ENCODE data around the gene MMD2.

DNA sequence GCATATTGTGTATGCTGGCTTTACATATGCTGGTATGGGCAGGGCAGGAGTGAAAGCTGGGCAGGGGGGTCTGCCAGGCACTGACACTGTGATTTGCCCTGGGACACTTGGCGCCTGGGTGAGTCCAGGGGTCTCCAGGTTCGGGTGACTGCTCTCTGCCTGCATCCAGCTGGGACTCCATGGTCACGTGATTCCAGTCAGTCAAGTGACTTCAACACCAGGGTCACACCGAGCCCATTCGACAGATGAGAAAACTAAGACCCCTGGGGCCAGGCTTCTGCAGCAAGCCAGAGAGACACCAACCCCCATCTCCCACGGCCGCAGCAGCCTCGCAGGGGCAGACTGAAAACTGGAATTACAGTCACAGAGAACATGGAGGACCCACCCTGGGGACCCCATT is 30.0 kb downstream of the MMD2 start:
- TF ChIP-seq, protein P1, sequence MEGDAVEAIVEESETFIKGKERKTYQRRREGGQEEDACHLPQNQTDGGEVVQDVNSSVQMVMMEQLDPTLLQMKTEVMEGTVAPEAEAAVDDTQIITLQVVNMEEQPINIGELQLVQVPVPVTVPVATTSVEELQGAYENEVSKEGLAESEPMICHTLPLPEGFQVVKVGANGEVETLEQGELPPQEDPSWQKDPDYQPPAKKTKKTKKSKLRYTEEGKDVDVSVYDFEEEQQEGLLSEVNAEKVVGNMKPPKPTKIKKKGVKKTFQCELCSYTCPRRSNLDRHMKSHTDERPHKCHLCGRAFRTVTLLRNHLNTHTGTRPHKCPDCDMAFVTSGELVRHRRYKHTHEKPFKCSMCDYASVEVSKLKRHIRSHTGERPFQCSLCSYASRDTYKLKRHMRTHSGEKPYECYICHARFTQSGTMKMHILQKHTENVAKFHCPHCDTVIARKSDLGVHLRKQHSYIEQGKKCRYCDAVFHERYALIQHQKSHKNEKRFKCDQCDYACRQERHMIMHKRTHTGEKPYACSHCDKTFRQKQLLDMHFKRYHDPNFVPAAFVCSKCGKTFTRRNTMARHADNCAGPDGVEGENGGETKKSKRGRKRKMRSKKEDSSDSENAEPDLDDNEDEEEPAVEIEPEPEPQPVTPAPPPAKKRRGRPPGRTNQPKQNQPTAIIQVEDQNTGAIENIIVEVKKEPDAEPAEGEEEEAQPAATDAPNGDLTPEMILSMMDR (IDR thresholded peaks at IDR 0.05), result no peak
- TF ChIP-seq, protein P2, sequence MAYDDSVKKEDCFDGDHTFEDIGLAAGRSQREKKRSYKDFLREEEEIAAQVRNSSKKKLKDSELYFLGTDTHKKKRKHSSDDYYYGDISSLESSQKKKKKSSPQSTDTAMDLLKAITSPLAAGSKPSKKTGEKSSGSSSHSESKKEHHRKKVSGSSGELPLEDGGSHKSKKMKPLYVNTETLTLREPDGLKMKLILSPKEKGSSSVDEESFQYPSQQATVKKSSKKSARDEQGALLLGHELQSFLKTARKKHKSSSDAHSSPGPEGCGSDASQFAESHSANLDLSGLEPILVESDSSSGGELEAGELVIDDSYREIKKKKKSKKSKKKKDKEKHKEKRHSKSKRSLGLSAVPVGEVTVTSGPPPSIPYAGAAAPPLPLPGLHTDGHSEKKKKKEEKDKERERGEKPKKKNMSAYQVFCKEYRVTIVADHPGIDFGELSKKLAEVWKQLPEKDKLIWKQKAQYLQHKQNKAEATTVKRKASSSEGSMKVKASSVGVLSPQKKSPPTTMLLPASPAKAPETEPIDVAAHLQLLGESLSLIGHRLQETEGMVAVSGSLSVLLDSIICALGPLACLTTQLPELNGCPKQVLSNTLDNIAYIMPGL (CRISPR knock-in tag; IDR thresholded peaks at IDR 0.05), result no peak
- TF ChIP-seq, protein P3, sequence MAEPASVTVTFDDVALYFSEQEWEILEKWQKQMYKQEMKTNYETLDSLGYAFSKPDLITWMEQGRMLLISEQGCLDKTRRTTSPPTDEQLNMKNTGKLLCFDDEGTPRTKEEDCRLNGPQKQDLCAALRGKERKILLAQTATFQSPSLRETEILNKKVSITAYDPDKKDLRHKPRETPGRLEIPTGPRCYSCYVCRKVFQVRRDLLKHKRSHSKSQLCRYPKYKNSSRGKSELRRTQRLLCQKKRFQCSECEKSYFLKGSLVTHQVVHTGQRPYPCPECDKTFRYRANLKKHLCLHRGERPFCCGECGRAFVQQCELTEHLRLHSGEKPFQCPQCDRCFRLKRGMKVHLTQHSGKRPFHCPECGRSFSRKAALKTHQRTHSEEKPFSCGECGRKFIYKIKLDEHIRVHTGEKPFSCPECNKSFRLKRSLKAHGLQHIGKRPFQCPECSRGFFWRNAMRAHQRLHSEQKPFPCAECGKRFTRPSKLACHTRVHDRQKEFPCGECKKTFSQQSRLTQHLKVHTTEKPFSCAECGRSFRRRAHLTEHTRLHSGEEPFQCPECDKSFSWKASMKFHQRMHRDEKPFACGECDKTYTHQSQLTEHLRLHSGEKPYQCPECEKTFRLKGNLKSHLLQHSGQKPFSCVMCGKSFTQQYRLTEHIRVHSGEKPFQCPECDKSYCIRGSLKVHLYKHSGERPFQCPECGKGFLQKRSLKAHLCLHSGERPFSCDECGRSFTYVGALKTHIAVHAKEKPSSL (CRISPR knock-in tag; conservative IDR thresholded peaks at IDR 0.05), result no peak
- TF ChIP-seq ESRRA (CRISPR knock-in tag; IDR thresholded peaks at IDR 0.05; ENCODE audit: borderline replicate concordance) (no peak), NFYB (CRISPR knock-in tag; conservative IDR thresholded peaks at IDR 0.05; ENCODE audit: low read depth) (no peak), FOXJ3 (CRISPR knock-in tag; IDR thresholded peaks at IDR 0.05; ENCODE audit: borderline replicate concordance) (no peak), ZNF263 (CRISPR knock-in tag; IDR thresholded peaks at IDR 0.05; ENCODE audit: low read depth) (no peak)
- TF ChIP-seq, protein P4, sequence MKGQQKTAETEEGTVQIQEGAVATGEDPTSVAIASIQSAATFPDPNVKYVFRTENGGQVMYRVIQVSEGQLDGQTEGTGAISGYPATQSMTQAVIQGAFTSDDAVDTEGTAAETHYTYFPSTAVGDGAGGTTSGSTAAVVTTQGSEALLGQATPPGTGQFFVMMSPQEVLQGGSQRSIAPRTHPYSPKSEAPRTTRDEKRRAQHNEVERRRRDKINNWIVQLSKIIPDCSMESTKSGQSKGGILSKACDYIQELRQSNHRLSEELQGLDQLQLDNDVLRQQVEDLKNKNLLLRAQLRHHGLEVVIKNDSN (CRISPR knock-in tag; IDR thresholded peaks at IDR 0.05), result no peak
- TF ChIP-seq, protein P5, sequence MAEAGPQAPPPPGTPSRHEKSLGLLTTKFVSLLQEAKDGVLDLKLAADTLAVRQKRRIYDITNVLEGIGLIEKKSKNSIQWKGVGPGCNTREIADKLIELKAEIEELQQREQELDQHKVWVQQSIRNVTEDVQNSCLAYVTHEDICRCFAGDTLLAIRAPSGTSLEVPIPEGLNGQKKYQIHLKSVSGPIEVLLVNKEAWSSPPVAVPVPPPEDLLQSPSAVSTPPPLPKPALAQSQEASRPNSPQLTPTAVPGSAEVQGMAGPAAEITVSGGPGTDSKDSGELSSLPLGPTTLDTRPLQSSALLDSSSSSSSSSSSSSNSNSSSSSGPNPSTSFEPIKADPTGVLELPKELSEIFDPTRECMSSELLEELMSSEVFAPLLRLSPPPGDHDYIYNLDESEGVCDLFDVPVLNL (CRISPR knock-in tag; IDR thresholded peaks at IDR 0.05; ENCODE audit: borderline replicate concordance, low read depth), result no peak

Data from WTC11 (cell line).